Upper lobe of right lung (tissue), 1 donor: ENCODE results near the gene CD320. TPM values are rescaled to one million over a fixed set of nuclear protein-coding genes. Genes with fewer than 3 reads are reported as not detected.

Experiments used
- ATAC-seq: fragments of 200-7000 bp; cut with Tn5 transposase; one replicate; pipeline ENCODE4 v1.9.1; 2020; ENCODE audit warnings: mild to moderate bottlenecking, moderate library complexity
- DNase-seq: peaks from one replicate; pipeline ENCODE4 v3.0.0-alpha.2; 2020
- H3K27ac ChIP-seq: fragments of 200-600 bp; one replicate; pipeline ENCODE4 v1.8.0; 2022
- H3K27me3 ChIP-seq: fragments of 200-600 bp; one replicate; pipeline ENCODE4 v1.8.0; 2022; ENCODE audit warnings: mild to moderate bottlenecking
- H3K36me3 ChIP-seq: fragments of 200-600 bp; one replicate; pipeline ENCODE4 v1.8.0; 2022
- H3K4me1 ChIP-seq: fragments of 200-600 bp; one replicate; pipeline ENCODE4 v1.8.0; 2022
- H3K4me3 ChIP-seq: fragments of 200-600 bp; one replicate; pipeline ENCODE4 v1.8.0; 2022; ENCODE audit warnings: mild to moderate bottlenecking
- H3K9me3 ChIP-seq: fragments of 200-600 bp; one replicate; pipeline ENCODE4 v1.8.0; 2022
- CTCF ChIP-seq: fragments of 200-600 bp; IDR thresholded peaks from one replicate; pipeline ENCODE4 v1.8.0; 2022; ENCODE audit warnings: antibody characterized with exemption
- intact Hi-C: fragments of 100-400 bp; cut with DNase I; formaldehyde crosslinking; loops from one replicate; pipeline ENCODE4 v1.11.0; 2022
- total RNA-seq: library from RNA; stranded (reverse); fragmentation: NEBNext Ultra II Directional; extraction: Animal tissue kit (Norgen Biotek cat#: 25700); gene quantifications from one replicate; pipeline ENCODE4 v1.2.1, GENCODE V29; 2021
- donor health status: DM: no; HTN: yes; CAD: no; lungs with severe emphysema.

The CD320 gene
- total RNA-seq, 1 donor from 2014 or later = 49.4 TPM

- Histone ChIP-seq H3K9me3 (no peaks in the 10 kb centered on the region), H3K36me3 (peaks cover 24% of the 10 kb centered on the region), H3K4me1 (peaks cover 33% of the 10 kb centered on the region), H3K4me3 (no peak overlapping the region), H3K27me3 (no peaks in the 10 kb centered on the region), H3K27ac (no peak overlapping the region)
- DNase-seq (no peak), ATAC-seq (no peak)
- intact Hi-C loops = no loop called here
- no peak for TF ChIP-seq CTCF
Measured at GRCh38 chr19:8324186-8325050, 16.3 kb upstream of the CD320 start.

- intact Hi-C loops = no loop called here
- ATAC-seq = no peak
- Histone ChIP-seq H3K4me3 (no peak overlapping the region), H3K27me3 (no peaks in the 10 kb centered on the region), H3K27ac (no peak overlapping the region), H3K36me3 (peaks cover 24% of the 10 kb centered on the region), H3K4me1 (peaks cover 33% of the 10 kb centered on the region), H3K9me3 (no peaks in the 10 kb centered on the region)
- no peak for DNase-seq
- no peak for TF ChIP-seq CTCF
Measured at GRCh38 chr19:8323781-8324185, 15.6 kb upstream of the CD320 start.

GRCh38 chr19:8322638-8322997 lies 14.5 kb upstream of the CD320 start:
- no peak for TF ChIP-seq CTCF
- H3K36me3 ChIP-seq = peaks cover 24% of the 10 kb centered on the region
- ATAC-seq (no peak), DNase-seq (no peak)
- peaks cover 33% of the 10 kb centered on the region for H3K4me1 ChIP-seq
- intact Hi-C loops = no loop called here
- H3K27me3 ChIP-seq = no peaks in the 10 kb centered on the region
- H3K9me3 ChIP-seq = no peaks in the 10 kb centered on the region
- peak overlapping the region; percentile 83 for H3K4me3 ChIP-seq
- peak overlapping the region; percentile 97 for H3K27ac ChIP-seq

GRCh38 chr19:8321986-8322637 lies 14.0 kb upstream of the CD320 start:
- Histone ChIP-seq H3K9me3 (no peaks in the 10 kb centered on the region), H3K36me3 (peaks cover 24% of the 10 kb centered on the region), H3K4me3 (peak overlapping the region; percentile 83), H3K27ac (peak overlapping the region; percentile 97), H3K27me3 (no peaks in the 10 kb centered on the region), H3K4me1 (peaks cover 37% of the 10 kb centered on the region)
- ATAC-seq (no peak), DNase-seq (no peak)
- intact Hi-C loops = no loop called here
- no peak for TF ChIP-seq CTCF

GRCh38 chr19:8321067-8321985 lies 13.2 kb upstream of the CD320 start, which contains the start of the genes NDUFA7 and RPS28:
Gene NDUFA7 (minus strand): TSS chr19:8321375. CDS start chr19:8321358, 17 bp downstream.
Gene RPS28 (plus strand): TSS chr19:8321496. CDS start chr19:8321531, 35 bp downstream.
- no peaks in the 10 kb centered on the region for H3K9me3 ChIP-seq
- peak within 1 kb of the TSS; percentile 97 for H3K27ac ChIP-seq
- intact Hi-C loops = no loop called here
- peak; percentile 95 for ATAC-seq
- H3K36me3 ChIP-seq = peaks cover 24% of the 10 kb centered on the region
- peaks cover 38% of the 10 kb centered on the region for H3K4me1 ChIP-seq
- peak; percentile 98 for DNase-seq
- H3K27me3 ChIP-seq = no peaks in the 10 kb centered on the region
- H3K4me3 ChIP-seq = peak within 1 kb of the TSS; percentile 83
- TF ChIP-seq CTCF = peak; percentile 40
